Calu3 (cell line): Measurements from ENCODE around the gene HDGFL1. TPM values are rescaled to one million over a fixed set of nuclear protein-coding genes. Genes with fewer than 3 reads are reported as not detected.

ENCODE experiments used
- BruUV-seq: library from RNA; stranded (reverse); fragments of 400-500 nt; replicated peaks from 2 replicates; lab custom pipeline; 2021; lab: Mats Ljungman, UMichigan
- CTCF ChIA-PET: fragments of 300-600 bp; sonication (Branson Sonifier 250); formaldehyde crosslinking; loops from one replicate; lab custom pipeline; 2022; ENCODE audit warnings: antibody characterized with exemption; lab: Charles Lee
- DNase-seq: peaks from one replicate; pipeline ENCODE4 v3.0.0; 2022
- H3K27ac Mint-ChIP-seq: one replicate; pipeline ENCODE4 v1.8.0; 2022; ENCODE audit warnings: mixed read lengths; ENCODE audit not compliant: unreplicated experiment
- H3K27me3 Mint-ChIP-seq: one replicate; pipeline ENCODE4 v1.8.0; 2022; ENCODE audit warnings: mixed read lengths; ENCODE audit not compliant: unreplicated experiment
- H3K36me3 Mint-ChIP-seq: one replicate; pipeline ENCODE4 v1.8.0; 2022; ENCODE audit warnings: mild to moderate bottlenecking, moderate library complexity, mixed read lengths; ENCODE audit not compliant: insufficient read depth, unreplicated experiment
- H3K4me1 Mint-ChIP-seq: one replicate; pipeline ENCODE4 v1.8.0; 2022; ENCODE audit warnings: mild to moderate bottlenecking, low read depth, mixed read lengths; ENCODE audit not compliant: unreplicated experiment
- H3K4me3 Mint-ChIP-seq: one replicate; pipeline ENCODE4 v1.8.0; 2022; ENCODE audit warnings: mild to moderate bottlenecking, low read depth, moderate library complexity, mixed read lengths; ENCODE audit not compliant: unreplicated experiment
- H3K9me3 Mint-ChIP-seq: one replicate; pipeline ENCODE4 v1.8.0; 2022; ENCODE audit warnings: low read depth, mixed read lengths; ENCODE audit not compliant: unreplicated experiment
- CTCF ChIP-seq: fragments of 200-600 bp; IDR thresholded peaks from one replicate; pipeline ENCODE4 v1.8.0; 2022; ENCODE audit warnings: antibody characterized with exemption; ENCODE audit not compliant: unreplicated experiment
- intact Hi-C: fragments of 100-400 bp; cut with micrococcal nuclease; formaldehyde crosslinking; loops from one replicate; pipeline ENCODE4 v1.10.0; 2022; ENCODE audit not compliant: unreplicated experiment
- total RNA-seq: library from RNA; stranded (reverse); gene quantifications from 2 replicates; pipeline ENCODE4 v1.2.3, GENCODE V29; 2022

Gene HDGFL1
- total RNA-seq, 1 experiment from 2014 or later = not detected

- CTCF ChIA-PET = no interaction called here
- TF ChIP-seq CTCF = no peak
- no peaks in the 10 kb centered on the region for H3K4me1 Mint-ChIP-seq
- no peak overlapping the region for H3K27ac Mint-ChIP-seq
- no TSS peak for BruUV-seq
- intact Hi-C loops = no loop called here
- no peak for DNase-seq
- peaks cover 3% of the 10 kb centered on the region for H3K9me3 Mint-ChIP-seq
- no peaks in the 10 kb centered on the region for H3K27me3 Mint-ChIP-seq
- no peak overlapping the region for H3K4me3 Mint-ChIP-seq
- H3K36me3 Mint-ChIP-seq = no peaks in the 10 kb centered on the region
These were observed 44.3 kb downstream of the HDGFL1 start for GRCh38 chr6:22613695-22614094.

GRCh38 chr6:22614547-22614946 is 45.2 kb downstream of the HDGFL1 start:
- no peak overlapping the region for H3K27ac Mint-ChIP-seq
- CTCF ChIA-PET = no interaction called here
- H3K36me3 Mint-ChIP-seq = no peaks in the 10 kb centered on the region
- no peaks in the 10 kb centered on the region for H3K4me1 Mint-ChIP-seq
- peaks cover 5% of the 10 kb centered on the region for H3K9me3 Mint-ChIP-seq
- no peaks in the 10 kb centered on the region for H3K27me3 Mint-ChIP-seq
- DNase-seq = no peak
- TF ChIP-seq CTCF = no peak
- BruUV-seq = no TSS peak
- intact Hi-C loops = no loop called here
- H3K4me3 Mint-ChIP-seq = no peak overlapping the region

GRCh38 chr6:22621028-22621427 is 51.7 kb downstream of the HDGFL1 start:
- BruUV-seq = no TSS peak
- H3K4me1 Mint-ChIP-seq = no peaks in the 10 kb centered on the region
- H3K36me3 Mint-ChIP-seq = no peaks in the 10 kb centered on the region
- CTCF ChIA-PET = no interaction called here
- peaks cover 5% of the 10 kb centered on the region for H3K9me3 Mint-ChIP-seq
- no peak overlapping the region for H3K4me3 Mint-ChIP-seq
- TF ChIP-seq CTCF = no peak
- H3K27me3 Mint-ChIP-seq = no peaks in the 10 kb centered on the region
- intact Hi-C loops = no loop called here
- no peak overlapping the region for H3K27ac Mint-ChIP-seq
- no peak for DNase-seq
